ENCODE results near the gene IFT20. TPM values are rescaled to one million over a fixed set of nuclear protein-coding genes. Genes with fewer than 3 reads are reported as not detected.
A peak's percentile ranks its signal among the peaks of the same experiment; 100 is the strongest.

The IFT20 gene
- total and polyA plus RNA-seq, 9 of the 15 experiments (the other 6 are each of a cell fraction or from before 2014, with no cell fraction given), result 11.2 to 38.6 (median 20.1) TPM

DNA sequence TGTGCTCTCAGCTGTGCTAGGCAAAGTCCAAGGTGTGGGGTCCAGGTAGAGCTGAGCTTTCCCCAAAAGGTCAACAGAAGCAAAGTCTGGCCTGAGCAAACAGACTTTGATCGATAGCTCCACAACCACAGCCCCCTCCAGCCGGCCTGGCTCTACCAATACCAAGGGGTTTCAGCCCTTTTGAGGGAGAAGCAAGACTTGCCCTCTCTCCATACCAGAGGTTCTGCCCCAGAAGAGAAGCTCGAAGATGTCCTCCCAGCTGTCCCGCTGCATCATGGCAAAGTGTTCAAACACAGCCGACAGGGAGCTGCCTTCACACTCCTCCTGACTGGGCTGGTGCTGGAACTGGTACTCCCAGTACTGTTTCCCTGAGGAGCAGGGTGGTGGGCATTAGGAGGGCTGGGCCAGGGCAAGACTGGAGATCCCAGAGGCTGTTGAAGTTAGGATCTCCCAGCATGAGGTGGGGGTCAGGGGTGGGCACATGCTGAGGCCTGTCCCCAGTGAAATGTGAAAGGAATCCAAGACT lies 33.1 kb upstream of the IFT20 start:
- DNase-seq (ENCODE audit: extremely low read depth in 1 of 4, low spot score in 3 of 4), result no peak
- ChIA-PET CTCF (ENCODE audit: low intra/inter-chr PET ratio) (no interaction called here), POLR2A (interaction anchor here (3.4 kb wide), 1 partner anchor 10 kb away, joined by 31 read pairs; the partner anchor contains the start of gene POLDIP2)
- in situ Hi-C loops (cut with MboI) (no loop called here), intact Hi-C loops (cut with micrococcal nuclease) (no loop called here)
- 57% methylated on average over 5 of the region's 5 CpGs for WGBS (ENCODE audit: insufficient coverage, low coverage, missing lambda C conversion rate)
- no peak overlapping the region for H3K27ac ChIP-seq (ENCODE audit: extremely low read depth, low read depth, low read length)
- no peaks in the 10 kb centered on the region for H3K9me3 ChIP-seq (replicated peaks; ENCODE audit: control insufficient read depth, insufficient read depth, low read depth, low read length)
- peaks cover 14% of the 10 kb centered on the region for H4K20me1 ChIP-seq (replicated peaks; ENCODE audit: control insufficient read depth, insufficient read depth, low read length)
- H3K4me3 ChIP-seq, result no peak overlapping the region
- H3K4me1 ChIP-seq (replicated peaks in 1 of 2; ENCODE audit: control insufficient read depth in 2 of 2, insufficient read depth in 2 of 2, low read length in 2 of 2), result peaks cover 16 to 45% of the 10 kb centered on the region in 2 experiments
- no peak overlapping the region for H3K4me2 ChIP-seq (ENCODE audit: insufficient read depth, low read length)
- peaks cover 0 to 4% of the 10 kb centered on the region in 2 experiments; a peak in 1 of 5 replicates for H3K27me3 ChIP-seq (ENCODE audit: control insufficient read depth in 2 of 2, insufficient read depth in 2 of 2, low read length in 2 of 2)
- 0 out of 4 replicates have a peak overlapping the region, but pooled peaks of 1 of the 2 experiments have one; percentile 20 for H3K9ac ChIP-seq (ENCODE audit: insufficient read depth in 1 of 2, low read depth in 2 of 2, low read length in 2 of 2)
- no TSS peak for BruUV-seq (replicated peaks)
- no peaks in the 10 kb centered on the region for H3K79me2 ChIP-seq (ENCODE audit: control insufficient read depth, insufficient read depth, low read length)
- H3K36me3 ChIP-seq (ENCODE audit: control insufficient read depth, insufficient read depth, low read length), result peaks cover 10% of the 10 kb centered on the region; the same call in 1 of the 3 replicates
- TF ChIP-seq ZNF232 (CRISPR knock-in tag; IDR thresholded peaks at IDR 0.05), result no peak
- no peak for TF ChIP-seq RBBP5 (IDR thresholded peaks at IDR 0.05; ENCODE audit: borderline replicate concordance, insufficient read depth, low read length, poor library complexity, severe bottlenecking)
- no peak for TF ChIP-seq HDAC3 (IDR thresholded peaks at IDR 0.05; ENCODE audit: borderline replicate concordance, partially characterized antibody)
- no peak for TF ChIP-seq FOXK1 (CRISPR knock-in tag; IDR thresholded peaks at IDR 0.05; ENCODE audit: borderline replicate concordance)
- TF ChIP-seq, protein P1, sequence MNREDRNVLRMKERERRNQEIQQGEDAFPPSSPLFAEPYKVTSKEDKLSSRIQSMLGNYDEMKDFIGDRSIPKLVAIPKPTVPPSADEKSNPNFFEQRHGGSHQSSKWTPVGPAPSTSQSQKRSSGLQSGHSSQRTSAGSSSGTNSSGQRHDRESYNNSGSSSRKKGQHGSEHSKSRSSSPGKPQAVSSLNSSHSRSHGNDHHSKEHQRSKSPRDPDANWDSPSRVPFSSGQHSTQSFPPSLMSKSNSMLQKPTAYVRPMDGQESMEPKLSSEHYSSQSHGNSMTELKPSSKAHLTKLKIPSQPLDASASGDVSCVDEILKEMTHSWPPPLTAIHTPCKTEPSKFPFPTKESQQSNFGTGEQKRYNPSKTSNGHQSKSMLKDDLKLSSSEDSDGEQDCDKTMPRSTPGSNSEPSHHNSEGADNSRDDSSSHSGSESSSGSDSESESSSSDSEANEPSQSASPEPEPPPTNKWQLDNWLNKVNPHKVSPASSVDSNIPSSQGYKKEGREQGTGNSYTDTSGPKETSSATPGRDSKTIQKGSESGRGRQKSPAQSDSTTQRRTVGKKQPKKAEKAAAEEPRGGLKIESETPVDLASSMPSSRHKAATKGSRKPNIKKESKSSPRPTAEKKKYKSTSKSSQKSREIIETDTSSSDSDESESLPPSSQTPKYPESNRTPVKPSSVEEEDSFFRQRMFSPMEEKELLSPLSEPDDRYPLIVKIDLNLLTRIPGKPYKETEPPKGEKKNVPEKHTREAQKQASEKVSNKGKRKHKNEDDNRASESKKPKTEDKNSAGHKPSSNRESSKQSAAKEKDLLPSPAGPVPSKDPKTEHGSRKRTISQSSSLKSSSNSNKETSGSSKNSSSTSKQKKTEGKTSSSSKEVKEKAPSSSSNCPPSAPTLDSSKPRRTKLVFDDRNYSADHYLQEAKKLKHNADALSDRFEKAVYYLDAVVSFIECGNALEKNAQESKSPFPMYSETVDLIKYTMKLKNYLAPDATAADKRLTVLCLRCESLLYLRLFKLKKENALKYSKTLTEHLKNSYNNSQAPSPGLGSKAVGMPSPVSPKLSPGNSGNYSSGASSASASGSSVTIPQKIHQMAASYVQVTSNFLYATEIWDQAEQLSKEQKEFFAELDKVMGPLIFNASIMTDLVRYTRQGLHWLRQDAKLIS (CRISPR knock-in tag; IDR thresholded peaks at IDR 0.05), result no peak
- no peak for TF ChIP-seq RBM25 (IDR thresholded peaks at IDR 0.05; ENCODE audit: low read depth, low read length, severe bottlenecking)
- no peak for TF ChIP-seq ZNF184 (CRISPR knock-in tag; IDR thresholded peaks at IDR 0.05)
- TF ChIP-seq SAFB2 (IDR thresholded peaks at IDR 0.05; ENCODE audit: borderline replicate concordance, low read depth, low read length, severe bottlenecking), result no peak
- no peak for TF ChIP-seq ZNF212 (CRISPR knock-in tag; IDR thresholded peaks at IDR 0.05)
- TF ChIP-seq, protein P2, sequence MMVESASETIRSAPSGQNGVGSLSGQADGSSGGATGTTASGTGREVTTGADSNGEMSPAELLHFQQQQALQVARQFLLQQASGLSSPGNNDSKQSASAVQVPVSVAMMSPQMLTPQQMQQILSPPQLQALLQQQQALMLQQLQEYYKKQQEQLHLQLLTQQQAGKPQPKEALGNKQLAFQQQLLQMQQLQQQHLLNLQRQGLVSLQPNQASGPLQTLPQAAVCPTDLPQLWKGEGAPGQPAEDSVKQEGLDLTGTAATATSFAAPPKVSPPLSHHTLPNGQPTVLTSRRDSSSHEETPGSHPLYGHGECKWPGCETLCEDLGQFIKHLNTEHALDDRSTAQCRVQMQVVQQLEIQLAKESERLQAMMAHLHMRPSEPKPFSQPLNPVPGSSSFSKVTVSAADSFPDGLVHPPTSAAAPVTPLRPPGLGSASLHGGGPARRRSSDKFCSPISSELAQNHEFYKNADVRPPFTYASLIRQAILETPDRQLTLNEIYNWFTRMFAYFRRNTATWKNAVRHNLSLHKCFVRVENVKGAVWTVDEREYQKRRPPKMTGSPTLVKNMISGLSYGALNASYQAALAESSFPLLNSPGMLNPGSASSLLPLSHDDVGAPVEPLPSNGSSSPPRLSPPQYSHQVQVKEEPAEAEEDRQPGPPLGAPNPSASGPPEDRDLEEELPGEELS (CRISPR knock-in tag; IDR thresholded peaks at IDR 0.05; ENCODE audit: borderline replicate concordance), result no peak
- TF ChIP-seq, protein P3, sequence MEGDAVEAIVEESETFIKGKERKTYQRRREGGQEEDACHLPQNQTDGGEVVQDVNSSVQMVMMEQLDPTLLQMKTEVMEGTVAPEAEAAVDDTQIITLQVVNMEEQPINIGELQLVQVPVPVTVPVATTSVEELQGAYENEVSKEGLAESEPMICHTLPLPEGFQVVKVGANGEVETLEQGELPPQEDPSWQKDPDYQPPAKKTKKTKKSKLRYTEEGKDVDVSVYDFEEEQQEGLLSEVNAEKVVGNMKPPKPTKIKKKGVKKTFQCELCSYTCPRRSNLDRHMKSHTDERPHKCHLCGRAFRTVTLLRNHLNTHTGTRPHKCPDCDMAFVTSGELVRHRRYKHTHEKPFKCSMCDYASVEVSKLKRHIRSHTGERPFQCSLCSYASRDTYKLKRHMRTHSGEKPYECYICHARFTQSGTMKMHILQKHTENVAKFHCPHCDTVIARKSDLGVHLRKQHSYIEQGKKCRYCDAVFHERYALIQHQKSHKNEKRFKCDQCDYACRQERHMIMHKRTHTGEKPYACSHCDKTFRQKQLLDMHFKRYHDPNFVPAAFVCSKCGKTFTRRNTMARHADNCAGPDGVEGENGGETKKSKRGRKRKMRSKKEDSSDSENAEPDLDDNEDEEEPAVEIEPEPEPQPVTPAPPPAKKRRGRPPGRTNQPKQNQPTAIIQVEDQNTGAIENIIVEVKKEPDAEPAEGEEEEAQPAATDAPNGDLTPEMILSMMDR (IDR thresholded peaks at IDR 0.05 in 2 of 3, conservative IDR thresholded peaks at IDR 0.05 in 1 of 3; ENCODE audit: insufficient read depth in 2 of 3, low read depth in 1 of 3, low read length in 3 of 3), result no peak
- H3K9me1 ChIP-seq (ENCODE audit: control insufficient read depth, insufficient read depth, low read length), result peaks cover 5% of the 10 kb centered on the region
- ATAC-seq, result no peak
- no peak for FAIRE-seq
- H2AFZ ChIP-seq (ENCODE audit: low read depth, low read length), result no peak overlapping the region

Data from K562 (cell line).